Measurements from ENCODE around the gene KRTAP10-11. TPM values are rescaled to one million over a fixed set of nuclear protein-coding genes. Genes with fewer than 3 reads are reported as not detected.
"Not testable (repeated sequence)": the region's sequence is repeated elsewhere in the genome, so short reads cannot be mapped to it uniquely, and the experiment has no call there.

The KRTAP10-11 gene
- total RNA-seq, 1 donor from 2014 or later: not detected

GRCh38 chr21:44623575-44623974 is 22.6 kb upstream of the KRTAP10-11 start:
- Mint-ChIP-seq H3K9me3 (ENCODE audit: unreplicated experiment) (peaks cover 44% of the 10 kb centered on the region), H3K27ac (ENCODE audit: unreplicated experiment) (no peak overlapping the region)
- TF ChIP-seq, protein P1, sequence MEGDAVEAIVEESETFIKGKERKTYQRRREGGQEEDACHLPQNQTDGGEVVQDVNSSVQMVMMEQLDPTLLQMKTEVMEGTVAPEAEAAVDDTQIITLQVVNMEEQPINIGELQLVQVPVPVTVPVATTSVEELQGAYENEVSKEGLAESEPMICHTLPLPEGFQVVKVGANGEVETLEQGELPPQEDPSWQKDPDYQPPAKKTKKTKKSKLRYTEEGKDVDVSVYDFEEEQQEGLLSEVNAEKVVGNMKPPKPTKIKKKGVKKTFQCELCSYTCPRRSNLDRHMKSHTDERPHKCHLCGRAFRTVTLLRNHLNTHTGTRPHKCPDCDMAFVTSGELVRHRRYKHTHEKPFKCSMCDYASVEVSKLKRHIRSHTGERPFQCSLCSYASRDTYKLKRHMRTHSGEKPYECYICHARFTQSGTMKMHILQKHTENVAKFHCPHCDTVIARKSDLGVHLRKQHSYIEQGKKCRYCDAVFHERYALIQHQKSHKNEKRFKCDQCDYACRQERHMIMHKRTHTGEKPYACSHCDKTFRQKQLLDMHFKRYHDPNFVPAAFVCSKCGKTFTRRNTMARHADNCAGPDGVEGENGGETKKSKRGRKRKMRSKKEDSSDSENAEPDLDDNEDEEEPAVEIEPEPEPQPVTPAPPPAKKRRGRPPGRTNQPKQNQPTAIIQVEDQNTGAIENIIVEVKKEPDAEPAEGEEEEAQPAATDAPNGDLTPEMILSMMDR (IDR thresholded peaks at IDR 0.05): no peak

GRCh38 chr21:44625756-44626155 is 20.5 kb upstream of the KRTAP10-11 start:
- Mint-ChIP-seq H3K36me3 (ENCODE audit: unreplicated experiment) (no peaks in the 10 kb centered on the region), H3K27ac (ENCODE audit: unreplicated experiment) (no peak overlapping the region), H3K9me3 (ENCODE audit: unreplicated experiment) (peaks cover 37% of the 10 kb centered on the region), H3K4me3 (ENCODE audit: unreplicated experiment) (no peak overlapping the region), H3K27me3 (ENCODE audit: unreplicated experiment) (no peaks in the 10 kb centered on the region), H3K4me1 (ENCODE audit: unreplicated experiment) (no peaks in the 10 kb centered on the region)
- TF ChIP-seq, protein P1 (IDR thresholded peaks at IDR 0.05): no peak
- DNase-seq (ENCODE audit: extremely low spot score, unreplicated experiment): peak; percentile 78

More at GRCh38 chr21:44623575-44623974, 22.6 kb upstream of the KRTAP10-11 start:
- Mint-ChIP-seq H3K4me3 (ENCODE audit: unreplicated experiment) (no peak overlapping the region), H3K36me3 (ENCODE audit: unreplicated experiment) (no peaks in the 10 kb centered on the region), H3K4me1 (ENCODE audit: unreplicated experiment) (no peaks in the 10 kb centered on the region), H3K27me3 (ENCODE audit: unreplicated experiment) (peaks cover 7% of the 10 kb centered on the region)
- DNase-seq (ENCODE audit: extremely low spot score, unreplicated experiment): no peak

GRCh38 chr21:44626262-44626661 is 20.0 kb upstream of the KRTAP10-11 start:
- H3K4me3 Mint-ChIP-seq (ENCODE audit: unreplicated experiment): no peak overlapping the region
- H3K9me3 Mint-ChIP-seq (ENCODE audit: unreplicated experiment): peaks cover 41% of the 10 kb centered on the region
- H3K27ac Mint-ChIP-seq (ENCODE audit: unreplicated experiment): no peak overlapping the region
- H3K36me3 Mint-ChIP-seq (ENCODE audit: unreplicated experiment): peaks cover 3% of the 10 kb centered on the region
- H3K27me3 Mint-ChIP-seq (ENCODE audit: unreplicated experiment): no peaks in the 10 kb centered on the region
- H3K4me1 Mint-ChIP-seq (ENCODE audit: unreplicated experiment): no peaks in the 10 kb centered on the region
- TF ChIP-seq, protein P1 (IDR thresholded peaks at IDR 0.05): no peak
- peak; percentile 65 for DNase-seq (ENCODE audit: extremely low spot score, unreplicated experiment)

- TF ChIP-seq, protein P1 (IDR thresholded peaks at IDR 0.05): no peak
- H3K27me3 Mint-ChIP-seq (ENCODE audit: unreplicated experiment): no peaks in the 10 kb centered on the region
- peaks cover 43% of the 10 kb centered on the region for H3K9me3 Mint-ChIP-seq (ENCODE audit: unreplicated experiment)
- no peaks in the 10 kb centered on the region for H3K4me1 Mint-ChIP-seq (ENCODE audit: unreplicated experiment)
- no peak within 1 kb of the TSS for H3K27ac Mint-ChIP-seq (ENCODE audit: unreplicated experiment)
- H3K36me3 Mint-ChIP-seq (ENCODE audit: unreplicated experiment): peaks cover 3% of the 10 kb centered on the region
- H3K4me3 Mint-ChIP-seq (ENCODE audit: unreplicated experiment): no peak within 1 kb of the TSS
- DNase-seq (ENCODE audit: extremely low spot score, unreplicated experiment): no peak
Observed at GRCh38 chr21:44626673-44627143, 19.5 kb upstream of the KRTAP10-11 start, which contains the start of gene KRTAP10-9. Gene KRTAP10-9 (plus strand): TSS chr21:44627093. CDS start chr21:44627172, 79 bp downstream.

DNA sequence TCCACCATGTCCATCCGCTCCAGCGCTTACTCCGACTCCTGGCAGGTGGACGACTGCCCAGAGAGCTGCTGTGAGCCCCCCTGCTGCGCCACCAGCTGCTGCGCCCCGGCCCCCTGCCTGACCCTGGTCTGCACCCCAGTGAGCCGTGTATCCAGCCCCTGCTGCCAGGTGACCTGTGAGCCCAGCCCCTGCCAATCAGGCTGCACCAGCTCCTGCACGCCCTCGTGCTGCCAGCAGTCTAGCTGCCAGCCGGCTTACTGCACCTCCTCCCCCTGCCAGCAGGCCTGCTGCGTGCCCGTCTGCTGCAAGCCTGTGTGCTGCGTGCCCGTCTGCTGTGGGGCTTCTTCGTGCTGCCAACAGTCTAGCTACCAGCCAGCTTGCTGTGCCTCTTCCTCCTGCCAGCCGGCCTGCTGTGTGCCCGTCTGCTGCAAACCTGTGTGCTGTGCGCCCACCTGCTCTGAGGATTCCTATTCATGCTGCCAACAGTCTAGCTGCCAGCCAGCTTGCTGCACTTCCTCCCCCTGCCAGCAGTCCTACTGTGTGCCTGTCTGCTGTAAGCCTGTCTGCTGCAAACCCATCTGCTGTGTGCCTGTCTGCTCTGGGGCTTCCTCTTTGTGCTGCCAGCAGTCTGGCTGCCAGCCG is 18.9 kb upstream of the KRTAP10-11 start:
- H3K36me3 Mint-ChIP-seq (ENCODE audit: unreplicated experiment); H3K4me3 Mint-ChIP-seq (ENCODE audit: unreplicated experiment); H3K27me3 Mint-ChIP-seq (ENCODE audit: unreplicated experiment); H3K27ac Mint-ChIP-seq (ENCODE audit: unreplicated experiment); H3K4me1 Mint-ChIP-seq (ENCODE audit: unreplicated experiment): not testable (repeated sequence)
- H3K9me3 Mint-ChIP-seq (ENCODE audit: unreplicated experiment): peaks cover 47% of the 10 kb centered on the region
- DNase-seq (ENCODE audit: extremely low spot score, unreplicated experiment): peak; percentile 79

- H3K27ac Mint-ChIP-seq (ENCODE audit: unreplicated experiment); H3K4me3 Mint-ChIP-seq (ENCODE audit: unreplicated experiment); H3K27me3 Mint-ChIP-seq (ENCODE audit: unreplicated experiment); H3K36me3 Mint-ChIP-seq (ENCODE audit: unreplicated experiment); H3K4me1 Mint-ChIP-seq (ENCODE audit: unreplicated experiment): not testable (repeated sequence)
- peak; percentile 73 for DNase-seq (ENCODE audit: extremely low spot score, unreplicated experiment)
- peaks cover 45% of the 10 kb centered on the region for H3K9me3 Mint-ChIP-seq (ENCODE audit: unreplicated experiment)
Observed at GRCh38 chr21:44627831-44628233, 18.4 kb upstream of the KRTAP10-11 start.

Data from osteocyte (in vitro differentiated cells).